ENCODE results near the gene ZNF746.
"Not testable (repeated sequence)": the region's sequence is repeated elsewhere in the genome, so short reads cannot be mapped to it uniquely, and the experiment has no call there.

Gene ZNF746

GRCh38 chr7:149457766-149458165 is 39.8 kb downstream of the ZNF746 start:
- no peak for DNase-seq

GRCh38 chr7:149456506-149457421 is 40.8 kb downstream of the ZNF746 start:
- no peak for DNase-seq

- no peak for DNase-seq
Measured at GRCh38 chr7:149455175-149455950, 42.2 kb downstream of the ZNF746 start.

- DNase-seq: no peak
Measured at GRCh38 chr7:149454750-149455149, 42.9 kb downstream of the ZNF746 start.

GRCh38 chr7:149454006-149454405 is 43.6 kb downstream of the ZNF746 start:
- no peak for DNase-seq

- DNase-seq: no peak
Measured at GRCh38 chr7:149450821-149451220, 46.8 kb downstream of the ZNF746 start.

- no peak for DNase-seq
Measured at GRCh38 chr7:149449897-149450296, 47.7 kb downstream of the ZNF746 start.

- no peak for DNase-seq
Measured at GRCh38 chr7:149448961-149449360, 48.6 kb downstream of the ZNF746 start.

- not testable (repeated sequence) for DNase-seq
Measured at GRCh38 chr7:149446026-149446425, 51.6 kb downstream of the ZNF746 start.

- no peak for DNase-seq
Measured at GRCh38 chr7:149444287-149444686, 53.3 kb downstream of the ZNF746 start.

- no peak for DNase-seq
Measured at GRCh38 chr7:149443523-149443922, 54.1 kb downstream of the ZNF746 start.

GRCh38 chr7:149442924-149443323 is 54.7 kb downstream of the ZNF746 start:
- no peak for DNase-seq

- peak; percentile 10 for DNase-seq
Measured at GRCh38 chr7:149440222-149440621, 57.4 kb downstream of the ZNF746 start.

- no peak for DNase-seq
Measured at GRCh38 chr7:149436358-149436757, 61.3 kb downstream of the ZNF746 start.

GRCh38 chr7:149433124-149433523 is 64.5 kb downstream of the ZNF746 start:
- DNase-seq: no peak

- DNase-seq: no peak
Measured at GRCh38 chr7:149432121-149432691, 65.4 kb downstream of the ZNF746 start.

- no peak for DNase-seq
Measured at GRCh38 chr7:149431486-149432120, 66.0 kb downstream of the ZNF746 start.

GRCh38 chr7:149430192-149430591 is 67.4 kb downstream of the ZNF746 start:
- no peak for DNase-seq

- DNase-seq: no peak
Measured at GRCh38 chr7:149427893-149428292, 69.7 kb downstream of the ZNF746 start.

- DNase-seq: no peak
Measured at GRCh38 chr7:149427096-149427680, 70.4 kb downstream of the ZNF746 start.

GRCh38 chr7:149423449-149424110 is 74.0 kb downstream of the ZNF746 start:
- DNase-seq: no peak

- no peak for DNase-seq
Measured at GRCh38 chr7:149422914-149423301, 74.7 kb downstream of the ZNF746 start.
